A549 (cell line): ENCODE data around the gene AK3.

ENCODE experiments used
- CTCF ChIP-seq: fragments of >200 bp; sonication (Bioruptor Twin); formaldehyde crosslinking; IDR thresholded peaks from 3 replicates; pipeline ENCODE4 v1.5.1; 2016
- JUN ChIP-seq, 2 experiments: fragments of >200 bp; sonication (Bioruptor Twin); formaldehyde crosslinking; IDR thresholded peaks; 2 replicates in 1 of 2; 3 replicates in 1 of 2; pipeline ENCODE4 v1.6.1; 2016 to 2017
- MAZ ChIP-seq: fragments of 150-350 bp; IDR thresholded peaks from 2 replicates; pipeline ENCODE4 v1.6.1; 2014; ENCODE audit warnings: antibody characterized with exemption, low read depth, low read length, borderline replicate concordance
- POLR2A ChIP-seq: IDR thresholded peaks from 2 replicates; pipeline ENCODE4 v1.6.1; 2012; ENCODE audit warnings: mild to moderate bottlenecking, low read length
- TF ChIP-seq, protein P1 (sequence below): fragments of 200-600 bp; sonication (generic); IDR thresholded peaks from 2 replicates; pipeline ENCODE4 v1.6.1; 2016; ENCODE audit warnings: antibody characterized with exemption, mild to moderate bottlenecking, moderate library complexity

- TF ChIP-seq CTCF: no peak
- TF ChIP-seq JUN (IDR thresholded peaks at IDR 0.05): no peak
- no peak for TF ChIP-seq POLR2A
- TF ChIP-seq, protein P1, sequence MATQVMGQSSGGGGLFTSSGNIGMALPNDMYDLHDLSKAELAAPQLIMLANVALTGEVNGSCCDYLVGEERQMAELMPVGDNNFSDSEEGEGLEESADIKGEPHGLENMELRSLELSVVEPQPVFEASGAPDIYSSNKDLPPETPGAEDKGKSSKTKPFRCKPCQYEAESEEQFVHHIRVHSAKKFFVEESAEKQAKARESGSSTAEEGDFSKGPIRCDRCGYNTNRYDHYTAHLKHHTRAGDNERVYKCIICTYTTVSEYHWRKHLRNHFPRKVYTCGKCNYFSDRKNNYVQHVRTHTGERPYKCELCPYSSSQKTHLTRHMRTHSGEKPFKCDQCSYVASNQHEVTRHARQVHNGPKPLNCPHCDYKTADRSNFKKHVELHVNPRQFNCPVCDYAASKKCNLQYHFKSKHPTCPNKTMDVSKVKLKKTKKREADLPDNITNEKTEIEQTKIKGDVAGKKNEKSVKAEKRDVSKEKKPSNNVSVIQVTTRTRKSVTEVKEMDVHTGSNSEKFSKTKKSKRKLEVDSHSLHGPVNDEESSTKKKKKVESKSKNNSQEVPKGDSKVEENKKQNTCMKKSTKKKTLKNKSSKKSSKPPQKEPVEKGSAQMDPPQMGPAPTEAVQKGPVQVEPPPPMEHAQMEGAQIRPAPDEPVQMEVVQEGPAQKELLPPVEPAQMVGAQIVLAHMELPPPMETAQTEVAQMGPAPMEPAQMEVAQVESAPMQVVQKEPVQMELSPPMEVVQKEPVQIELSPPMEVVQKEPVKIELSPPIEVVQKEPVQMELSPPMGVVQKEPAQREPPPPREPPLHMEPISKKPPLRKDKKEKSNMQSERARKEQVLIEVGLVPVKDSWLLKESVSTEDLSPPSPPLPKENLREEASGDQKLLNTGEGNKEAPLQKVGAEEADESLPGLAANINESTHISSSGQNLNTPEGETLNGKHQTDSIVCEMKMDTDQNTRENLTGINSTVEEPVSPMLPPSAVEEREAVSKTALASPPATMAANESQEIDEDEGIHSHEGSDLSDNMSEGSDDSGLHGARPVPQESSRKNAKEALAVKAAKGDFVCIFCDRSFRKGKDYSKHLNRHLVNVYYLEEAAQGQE: no peak
- no peak for TF ChIP-seq MAZ
Observed at GRCh38 chr9:4668604-4669003, 72.4 kb downstream of the AK3 start.
